Thyroid gland (tissue), 4 donors: ENCODE results near the gene ALDH3A2. TPM values are rescaled to one million over a fixed set of nuclear protein-coding genes. Genes with fewer than 3 reads are reported as not detected.

Experiments used
- DNase-seq, 2 donors: peaks; one replicate each; pipeline ENCODE4 v3.0.0-alpha.2; 2019
- H3K27ac ChIP-seq, 3 donors: fragments of 200-600 bp; sonication (generic); 1 replicate in 2 of 3; 2 replicates in 1 of 3; pipeline ENCODE4 v1.5.1; 2016 to 2019; ENCODE audit warnings: mild to moderate bottlenecking in 1 of 3, moderate library complexity in 1 of 3
- H3K27me3 ChIP-seq: fragments of 200-600 bp; sonication (generic); one replicate; pipeline ENCODE4 v1.5.1; 2019
- H3K36me3 ChIP-seq, 2 donors: fragments of 200-600 bp; sonication (generic); one replicate each; pipeline ENCODE4 v1.5.1; 2016 to 2019
- H3K4me1 ChIP-seq, 2 donors: fragments of 200-600 bp; sonication (generic); one replicate each; pipeline ENCODE4 v1.5.1; 2017 to 2019
- H3K4me3 ChIP-seq, 3 donors: fragments of 200-600 bp; sonication (generic); replicated peaks in 1 of 3; 1 replicate in 2 of 3; 2 replicates in 1 of 3; pipeline ENCODE4 v1.5.1; 2016; ENCODE audit warnings: mild to moderate bottlenecking in 1 of 3
- H3K9me3 ChIP-seq: fragments of 200-600 bp; sonication (generic); one replicate; pipeline ENCODE4 v1.5.1; 2017
- POLR2A ChIP-seq, 2 donors: fragments of 450-650 bp; IDR thresholded peaks; one replicate each; pipeline ENCODE4 v1.6.1; 2017; ENCODE audit warnings: antibody characterized with exemption in 2 of 2, mild to moderate bottlenecking in 2 of 2, moderate library complexity in 1 of 2
- WGBS, 2 donors: methylation state at CpG; one replicate each; pipeline ENCODE4 v1.1.5; 2017; 5-methylcytosine and 5-hydroxymethylcytosine counted together
- intact Hi-C: fragments of 100-400 bp; cut with DNase I; formaldehyde crosslinking; loops from one replicate; pipeline ENCODE4 v1.15.1; 2023
- total RNA-seq, 4 donors: library from RNA; depleted of rRNA; stranded (reverse); fragments of >200 nt; gene quantifications; one replicate each; pipeline ENCODE4 v1.2.3, GENCODE V29; 2016
- TF ChIP-seq, protein P1 (sequence below), 6 experiments: fragments of 200-600 bp in 3 of 6; fragments of 450-650 bp in 3 of 6; sonication (generic) in 3 of 6; IDR thresholded peaks; one replicate each; pipeline ENCODE4 v1.5.1; 2016 to 2019; ENCODE audit warnings: antibody characterized with exemption in 6 of 6, mild to moderate bottlenecking in 2 of 6, inconsistent platforms in 1 of 6, moderate library complexity in 1 of 6

Gene ALDH3A2
- total RNA-seq, 4 donors from 2014 or later, result 198 to 566 (median 366) TPM

- TF ChIP-seq, protein P1, sequence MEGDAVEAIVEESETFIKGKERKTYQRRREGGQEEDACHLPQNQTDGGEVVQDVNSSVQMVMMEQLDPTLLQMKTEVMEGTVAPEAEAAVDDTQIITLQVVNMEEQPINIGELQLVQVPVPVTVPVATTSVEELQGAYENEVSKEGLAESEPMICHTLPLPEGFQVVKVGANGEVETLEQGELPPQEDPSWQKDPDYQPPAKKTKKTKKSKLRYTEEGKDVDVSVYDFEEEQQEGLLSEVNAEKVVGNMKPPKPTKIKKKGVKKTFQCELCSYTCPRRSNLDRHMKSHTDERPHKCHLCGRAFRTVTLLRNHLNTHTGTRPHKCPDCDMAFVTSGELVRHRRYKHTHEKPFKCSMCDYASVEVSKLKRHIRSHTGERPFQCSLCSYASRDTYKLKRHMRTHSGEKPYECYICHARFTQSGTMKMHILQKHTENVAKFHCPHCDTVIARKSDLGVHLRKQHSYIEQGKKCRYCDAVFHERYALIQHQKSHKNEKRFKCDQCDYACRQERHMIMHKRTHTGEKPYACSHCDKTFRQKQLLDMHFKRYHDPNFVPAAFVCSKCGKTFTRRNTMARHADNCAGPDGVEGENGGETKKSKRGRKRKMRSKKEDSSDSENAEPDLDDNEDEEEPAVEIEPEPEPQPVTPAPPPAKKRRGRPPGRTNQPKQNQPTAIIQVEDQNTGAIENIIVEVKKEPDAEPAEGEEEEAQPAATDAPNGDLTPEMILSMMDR (IDR thresholded peaks at IDR 0.05), result no peak
- TF ChIP-seq POLR2A (IDR thresholded peaks at IDR 0.05), result no peak
- Histone ChIP-seq H3K9me3 (no peaks in the 10 kb centered on the region), H3K27ac (peak overlapping the region; percentile 36 to 98 (median 67)), H3K4me3 (no peak overlapping the region), H3K4me1 (peaks cover 41 to 53% of the 10 kb centered on the region in 2 donors), H3K27me3 (no peaks in the 10 kb centered on the region), H3K36me3 (peaks cover 12 to 15% of the 10 kb centered on the region in 2 donors)
- no peak for DNase-seq
- WGBS, 2 donors, result 11 to 23% methylated on average over 3 of the region's 3 CpGs
- intact Hi-C loops, result no loop called here
Measured at GRCh38 chr17:19652595-19652994, 4.0 kb downstream of the ALDH3A2 start.

- TF ChIP-seq POLR2A (IDR thresholded peaks at IDR 0.05), result no peak
- TF ChIP-seq, protein P1 (IDR thresholded peaks at IDR 0.05), result no peak
- Histone ChIP-seq H3K36me3 (peaks cover 12 to 15% of the 10 kb centered on the region in 2 donors), H3K4me1 (peaks cover 42 to 57% of the 10 kb centered on the region in 2 donors), H3K9me3 (no peaks in the 10 kb centered on the region), H3K4me3 (no peak overlapping the region), H3K27ac (no peak overlapping the region), H3K27me3 (no peaks in the 10 kb centered on the region)
- WGBS, 2 donors, result 98 to 100% methylated on average over 12 to 20 of the region's 30 CpGs
- no peak for DNase-seq
- intact Hi-C loops, result no loop called here
Measured at GRCh38 chr17:19654342-19654886, 5.9 kb downstream of the ALDH3A2 start.

- no peaks in the 10 kb centered on the region for H3K27me3 ChIP-seq
Measured at GRCh38 chr17:19654896-19655295, 6.3 kb downstream of the ALDH3A2 start.

DNA sequence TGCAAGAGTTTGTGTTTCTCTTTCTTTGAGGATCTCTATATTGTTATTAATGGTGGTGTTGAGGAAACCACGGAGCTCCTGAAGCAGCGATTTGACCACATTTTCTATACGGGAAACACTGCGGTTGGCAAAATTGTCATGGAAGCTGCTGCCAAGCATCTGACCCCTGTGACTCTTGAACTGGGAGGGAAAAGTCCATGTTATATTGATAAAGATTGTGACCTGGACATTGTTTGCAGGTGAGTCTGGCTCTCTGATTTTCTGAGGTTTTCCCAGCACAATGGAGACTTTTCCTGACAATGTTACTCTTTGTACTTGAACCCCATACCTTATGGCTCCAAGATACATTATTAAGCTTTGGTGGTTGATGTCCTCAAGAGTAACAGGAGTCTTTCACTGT is 7.8 kb downstream of the ALDH3A2 start:
- no peaks in the 10 kb centered on the region for H3K27me3 ChIP-seq
- peaks cover 12 to 15% of the 10 kb centered on the region in 2 donors for H3K36me3 ChIP-seq

More at GRCh38 chr17:19654896-19655295, 6.3 kb downstream of the ALDH3A2 start:
- Histone ChIP-seq H3K36me3 (peaks cover 12 to 15% of the 10 kb centered on the region in 2 donors), H3K9me3 (no peaks in the 10 kb centered on the region), H3K4me3 (no peak overlapping the region), H3K4me1 (peaks cover 44 to 61% of the 10 kb centered on the region in 2 donors), H3K27ac (no peak overlapping the region)
- TF ChIP-seq, protein P1 (IDR thresholded peaks at IDR 0.05), result no peak
- no peak for TF ChIP-seq POLR2A (IDR thresholded peaks at IDR 0.05)
- intact Hi-C loops, result no loop called here
- WGBS, 2 donors, result 94 to 98% methylated on average over 4 of the region's 4 CpGs
- no peak for DNase-seq

More for the DNA sequence above, 7.8 kb downstream of the ALDH3A2 start:
- intact Hi-C loops, result no loop called here
- WGBS, 2 donors, result 90 to 99% methylated on average over 4 of the region's 4 CpGs
- Histone ChIP-seq H3K9me3 (no peaks in the 10 kb centered on the region), H3K4me3 (no peak overlapping the region), H3K27ac (peak overlapping the region in 2 of 3 donors; percentile 31 to 63), H3K4me1 (peaks cover 38 to 62% of the 10 kb centered on the region in 2 donors)
- TF ChIP-seq POLR2A (IDR thresholded peaks at IDR 0.05), result no peak
- TF ChIP-seq, protein P1 (IDR thresholded peaks at IDR 0.05), result no peak
- no peak for DNase-seq
